ENCODE measurements around the gene CDYL. TPM values are rescaled to one million over a fixed set of nuclear protein-coding genes. Genes with fewer than 3 reads are reported as not detected.

The CDYL gene
- total RNA-seq, 3 donors from 2014 or later (not counting 1 experiment from before 2014, with no cell fraction given): 81.3 to 101 (median 83.8) TPM

DNA sequence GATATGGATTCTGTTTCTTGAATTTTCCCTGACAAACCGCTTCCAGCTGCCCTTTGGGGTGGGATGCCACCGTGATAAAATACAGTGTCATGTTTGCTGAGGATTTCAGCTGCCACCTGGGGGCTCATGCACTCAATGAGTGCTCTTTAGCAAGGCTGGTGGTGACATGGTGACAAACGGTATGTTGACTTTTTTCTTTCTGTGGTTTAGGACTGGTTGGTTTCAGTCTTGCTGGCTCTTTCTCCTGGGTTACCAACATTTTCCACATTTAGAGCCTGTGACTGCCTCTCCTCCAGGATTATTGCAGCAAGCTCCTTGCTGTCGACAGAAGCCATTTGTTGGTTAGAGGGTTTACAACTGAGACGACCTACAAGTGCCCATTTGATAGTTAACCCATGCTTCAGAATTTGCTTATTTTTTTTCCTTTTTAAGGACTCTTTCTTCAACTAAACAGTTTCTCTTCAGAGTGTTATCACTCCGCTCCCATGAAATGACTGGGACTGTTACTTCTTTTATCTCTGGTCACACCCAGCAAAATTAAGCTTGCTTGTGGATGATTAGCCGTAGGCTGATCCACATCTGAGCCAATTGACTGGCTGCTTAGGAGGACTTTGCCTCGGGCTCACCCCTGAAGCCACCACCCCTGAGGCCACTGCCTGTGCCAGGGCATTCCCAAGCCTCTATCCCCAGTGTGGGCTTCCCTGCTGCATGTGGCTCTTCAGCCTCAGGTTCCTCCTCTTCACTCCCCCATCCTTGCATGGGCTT lies 48.4 kb upstream of the CDYL start:
- H3K36me3 ChIP-seq (ENCODE audit: control insufficient read depth, insufficient read depth, low read length): no peaks in the 10 kb centered on the region
- H3K27ac Mint-ChIP-seq: no peak overlapping the region
- H3K27ac ChIP-seq (ENCODE audit: low read length): no peak overlapping the region
- no peaks in the 10 kb centered on the region for H3K27me3 ChIP-seq (ENCODE audit: control insufficient read depth, insufficient read depth, low read length)
- no peaks in the 10 kb centered on the region for H3K9me3 ChIP-seq (ENCODE audit: control insufficient read depth, insufficient read depth, low read length)
- H3K27me3 Mint-ChIP-seq (ENCODE audit: low read depth in 2 of 2): peaks cover 0 to 11% of the 10 kb centered on the region in 2 donors
- H3K4me1 ChIP-seq (ENCODE audit: control insufficient read depth, insufficient read depth, low read length): peaks cover 4% of the 10 kb centered on the region
- intact Hi-C loops (cut with micrococcal nuclease): no loop called here
- H3K4me3 ChIP-seq (ENCODE audit: low read length): no peak overlapping the region
- ATAC-seq: peak in 2 of 3 donors; percentile 59 to 64
- H3K4me1 Mint-ChIP-seq: peaks cover 11 to 17% of the 10 kb centered on the region in 2 donors
- H3K9me3 Mint-ChIP-seq: no peaks in the 10 kb centered on the region
- no peaks in the 10 kb centered on the region for H3K36me3 Mint-ChIP-seq
- no peak overlapping the region for H3K4me3 Mint-ChIP-seq
- 45% methylated on average over 8 of the region's 8 CpGs for WGBS (ENCODE audit: insufficient coverage)
- peak in 1 of 2 donors; percentile 31 for DNase-seq
- TF ChIP-seq, protein P1, sequence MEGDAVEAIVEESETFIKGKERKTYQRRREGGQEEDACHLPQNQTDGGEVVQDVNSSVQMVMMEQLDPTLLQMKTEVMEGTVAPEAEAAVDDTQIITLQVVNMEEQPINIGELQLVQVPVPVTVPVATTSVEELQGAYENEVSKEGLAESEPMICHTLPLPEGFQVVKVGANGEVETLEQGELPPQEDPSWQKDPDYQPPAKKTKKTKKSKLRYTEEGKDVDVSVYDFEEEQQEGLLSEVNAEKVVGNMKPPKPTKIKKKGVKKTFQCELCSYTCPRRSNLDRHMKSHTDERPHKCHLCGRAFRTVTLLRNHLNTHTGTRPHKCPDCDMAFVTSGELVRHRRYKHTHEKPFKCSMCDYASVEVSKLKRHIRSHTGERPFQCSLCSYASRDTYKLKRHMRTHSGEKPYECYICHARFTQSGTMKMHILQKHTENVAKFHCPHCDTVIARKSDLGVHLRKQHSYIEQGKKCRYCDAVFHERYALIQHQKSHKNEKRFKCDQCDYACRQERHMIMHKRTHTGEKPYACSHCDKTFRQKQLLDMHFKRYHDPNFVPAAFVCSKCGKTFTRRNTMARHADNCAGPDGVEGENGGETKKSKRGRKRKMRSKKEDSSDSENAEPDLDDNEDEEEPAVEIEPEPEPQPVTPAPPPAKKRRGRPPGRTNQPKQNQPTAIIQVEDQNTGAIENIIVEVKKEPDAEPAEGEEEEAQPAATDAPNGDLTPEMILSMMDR (IDR thresholded peaks at IDR 0.05): no peak

DNA sequence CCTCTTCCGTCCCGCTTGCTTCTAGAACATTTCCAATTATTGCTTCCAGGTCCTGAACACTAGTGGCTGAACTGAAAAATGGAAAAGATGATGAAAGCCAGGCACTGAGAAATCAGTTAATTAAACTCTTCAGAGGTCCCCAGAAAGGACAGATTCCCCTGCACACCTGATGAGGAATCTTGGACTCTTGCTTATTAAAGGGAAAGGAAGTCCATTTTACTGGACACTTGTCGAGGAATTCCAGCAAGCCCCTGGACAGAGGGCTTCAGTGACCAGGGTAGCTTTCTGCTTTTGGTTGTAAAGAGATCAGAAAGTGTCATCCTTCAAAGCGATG lies 47.8 kb upstream of the CDYL start:
- Histone ChIP-seq H3K4me1 (ENCODE audit: control insufficient read depth, insufficient read depth, low read length) (peaks cover 4% of the 10 kb centered on the region), H3K27me3 (ENCODE audit: control insufficient read depth, insufficient read depth, low read length) (no peaks in the 10 kb centered on the region), H3K4me3 (ENCODE audit: low read length) (no peak overlapping the region), H3K9me3 (ENCODE audit: control insufficient read depth, insufficient read depth, low read length) (no peaks in the 10 kb centered on the region), H3K36me3 (ENCODE audit: control insufficient read depth, insufficient read depth, low read length) (no peaks in the 10 kb centered on the region), H3K27ac (ENCODE audit: low read length) (no peak overlapping the region)
- H3K4me1 Mint-ChIP-seq: peaks cover 11 to 20% of the 10 kb centered on the region in 2 donors
- TF ChIP-seq, protein P1 (IDR thresholded peaks at IDR 0.05): no peak
- peaks cover 0 to 11% of the 10 kb centered on the region in 2 donors for H3K27me3 Mint-ChIP-seq (ENCODE audit: low read depth in 2 of 2)
- H3K4me3 Mint-ChIP-seq: no peak overlapping the region
- no peaks in the 10 kb centered on the region for H3K36me3 Mint-ChIP-seq
- no peak overlapping the region for H3K27ac Mint-ChIP-seq
- 91% methylated on average over 4 of the region's 4 CpGs for WGBS (ENCODE audit: insufficient coverage)
- no peak for DNase-seq
- no peaks in the 10 kb centered on the region for H3K9me3 Mint-ChIP-seq
- no peak for ATAC-seq
- intact Hi-C loops (cut with micrococcal nuclease): no loop called here

DNA sequence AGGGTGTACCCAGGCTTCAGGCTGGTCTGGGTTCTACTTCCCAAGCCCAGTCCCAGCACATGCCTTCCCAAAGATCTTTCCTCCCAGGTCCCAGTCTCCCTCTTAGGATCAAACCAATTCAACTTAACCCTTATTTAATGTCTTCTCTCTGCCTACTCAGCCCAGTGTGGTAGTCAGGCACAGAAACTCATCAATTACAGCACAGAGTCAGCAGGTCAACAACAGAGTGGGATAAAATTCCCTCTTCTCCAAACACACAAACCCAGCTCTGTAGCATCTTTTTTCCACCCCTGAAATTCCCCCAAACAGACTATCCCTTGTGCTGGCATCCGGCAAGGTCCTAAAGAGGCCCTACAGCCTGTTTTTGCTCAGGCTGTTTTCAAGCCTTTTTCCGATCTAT lies 47.3 kb upstream of the CDYL start:
- no peak overlapping the region for H3K27ac ChIP-seq (ENCODE audit: low read length)
- Mint-ChIP-seq H3K36me3 (no peaks in the 10 kb centered on the region), H3K9me3 (no peaks in the 10 kb centered on the region), H3K4me1 (peaks cover 11 to 20% of the 10 kb centered on the region in 2 donors), H3K4me3 (no peak overlapping the region), H3K27ac (no peak overlapping the region), H3K27me3 (ENCODE audit: low read depth in 2 of 2) (peaks cover 0 to 10% of the 10 kb centered on the region in 2 donors)
- TF ChIP-seq, protein P1 (IDR thresholded peaks at IDR 0.05): no peak
- 95% methylated on average over 2 of the region's 2 CpGs for WGBS (ENCODE audit: insufficient coverage)
- DNase-seq: no peak
- no peak overlapping the region for H3K4me3 ChIP-seq (ENCODE audit: low read length)
- H3K27me3 ChIP-seq (ENCODE audit: control insufficient read depth, insufficient read depth, low read length): no peaks in the 10 kb centered on the region
- no peaks in the 10 kb centered on the region for H3K9me3 ChIP-seq (ENCODE audit: control insufficient read depth, insufficient read depth, low read length)
- intact Hi-C loops (cut with micrococcal nuclease): no loop called here
- H3K4me1 ChIP-seq (ENCODE audit: control insufficient read depth, insufficient read depth, low read length): peaks cover 4% of the 10 kb centered on the region
- H3K36me3 ChIP-seq (ENCODE audit: control insufficient read depth, insufficient read depth, low read length): no peaks in the 10 kb centered on the region
- ATAC-seq: no peak

DNA sequence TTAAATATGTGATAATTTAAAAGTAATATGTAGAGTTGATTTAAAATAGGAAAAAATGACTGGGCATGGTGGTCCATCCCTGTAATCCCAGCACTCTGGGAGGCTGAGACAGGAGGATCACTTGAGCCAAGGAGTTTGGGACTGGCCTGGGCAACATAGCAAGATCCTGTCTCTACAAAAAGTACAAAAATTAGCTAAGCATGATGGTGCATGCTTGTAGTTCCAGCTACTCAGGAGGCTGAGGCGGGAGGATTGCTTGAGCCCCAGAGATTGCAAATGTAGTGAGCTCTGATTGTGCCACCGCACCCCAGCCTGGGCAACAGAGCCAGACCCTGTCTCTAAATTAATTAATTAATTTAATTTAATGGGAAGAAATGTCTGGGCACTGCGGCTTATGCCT lies 44.2 kb upstream of the CDYL start:
- Mint-ChIP-seq H3K9me3 (no peaks in the 10 kb centered on the region), H3K36me3 (no peaks in the 10 kb centered on the region), H3K27ac (no peak overlapping the region), H3K4me1 (peaks cover 11 to 20% of the 10 kb centered on the region in 2 donors), H3K4me3 (no peak overlapping the region), H3K27me3 (ENCODE audit: low read depth in 2 of 2) (peaks cover 0 to 10% of the 10 kb centered on the region in 2 donors)
- peaks cover 4% of the 10 kb centered on the region for H3K4me1 ChIP-seq (ENCODE audit: control insufficient read depth, insufficient read depth, low read length)
- intact Hi-C loops (cut with micrococcal nuclease): no loop called here
- no peaks in the 10 kb centered on the region for H3K27me3 ChIP-seq (ENCODE audit: control insufficient read depth, insufficient read depth, low read length)
- no peak overlapping the region for H3K4me3 ChIP-seq (ENCODE audit: low read length)
- no peaks in the 10 kb centered on the region for H3K9me3 ChIP-seq (ENCODE audit: control insufficient read depth, insufficient read depth, low read length)
- WGBS (ENCODE audit: insufficient coverage): 100% methylated on average over 2 of the region's 3 CpGs
- H3K36me3 ChIP-seq (ENCODE audit: control insufficient read depth, insufficient read depth, low read length): no peaks in the 10 kb centered on the region
- H3K27ac ChIP-seq (ENCODE audit: low read length): no peak overlapping the region
- DNase-seq (no peak), ATAC-seq (no peak)
- TF ChIP-seq, protein P1 (IDR thresholded peaks at IDR 0.05): no peak

Measured in natural killer cell (primary cell).